IMR-90 (cell line): Measurements from ENCODE around the gene LRRC2. TPM values are rescaled to one million over a fixed set of nuclear protein-coding genes. Genes with fewer than 3 reads are reported as not detected.

Source experiments
- ATAC-seq: fragments of 200-7000 bp; cut with Tn5 transposase; 2 replicates; pipeline ENCODE4 v1.9.1; 2020; ENCODE audit warnings: low read depth, mild to moderate bottlenecking, moderate library complexity
- BruUV-seq: library from RNA; stranded (reverse); fragments of 400-500 nt; replicated peaks from 2 replicates; lab custom pipeline; 2021; lab: Mats Ljungman, UMichigan
- CTCF ChIA-PET: fragments of 300-600 bp; formaldehyde crosslinking; extraction: SDS; loops from one replicate; lab custom pipeline; 2021; ENCODE audit warnings: antibody characterized with exemption; lab: Yijun Ruan, JAX
- POLR2A ChIA-PET: fragments of 300-600 bp; sonication (Branson Sonifier 250); formaldehyde crosslinking; loops from one replicate; lab custom pipeline; 2022; ENCODE audit warnings: antibody characterized with exemption; ENCODE audit not compliant: unreplicated experiment; lab: Charles Lee
- DNase-seq: peaks from one replicate; pipeline ENCODE4 v3.0.0; 2013
- H2AFZ ChIP-seq: replicated peaks from 2 replicates; pipeline ENCODE3; 2013; ENCODE audit warnings: low read length, mild to moderate bottlenecking; ENCODE audit not compliant: poor library complexity
- H2AK5ac ChIP-seq: 2 replicates; pipeline ENCODE4 v1.6.1; 2013; ENCODE audit warnings: low read depth, low read length, inconsistent platforms
- H2AK9ac ChIP-seq: replicated peaks from 2 replicates; pipeline ENCODE3; 2013; ENCODE audit warnings: mild to moderate bottlenecking, low read depth, low read length, moderate library complexity; ENCODE audit not compliant: poor library complexity
- H2BK120ac ChIP-seq: 2 replicates; pipeline ENCODE4 v1.6.1; 2013; ENCODE audit warnings: low read depth, low read length, inconsistent platforms
- H2BK15ac ChIP-seq: 3 replicates; pipeline ENCODE4 v1.6.1; 2013; ENCODE audit warnings: low read depth, low read length, inconsistent platforms
- H2BK20ac ChIP-seq: 2 replicates; pipeline ENCODE4 v1.6.1; 2013; ENCODE audit warnings: low read depth, mild to moderate bottlenecking, inconsistent platforms, low read length, moderate library complexity
- H2BK5ac ChIP-seq: 2 replicates; pipeline ENCODE4 v1.6.1; 2013; ENCODE audit warnings: mild to moderate bottlenecking, low read depth, low read length, inconsistent platforms; ENCODE audit not compliant: poor library complexity, severe bottlenecking
- H3K14ac ChIP-seq: replicated peaks from 2 replicates; pipeline ENCODE4 v1.6.1; 2013; ENCODE audit warnings: low read depth, low read length, inconsistent platforms
- H3K18ac ChIP-seq: 2 replicates; pipeline ENCODE4 v1.6.1; 2013; ENCODE audit warnings: low read depth, low read length, control low read depth
- H3K23ac ChIP-seq: 2 replicates; pipeline ENCODE4 v1.6.1; 2013; ENCODE audit warnings: low read depth, low read length, inconsistent platforms
- H3K27ac ChIP-seq: 2 replicates; pipeline ENCODE4 v1.5.1; 2013; ENCODE audit warnings: mild to moderate bottlenecking, control low read depth, low read length; ENCODE audit not compliant: insufficient read depth
- H3K27me3 ChIP-seq: 2 replicates; pipeline ENCODE4 v1.6.1; 2013; ENCODE audit warnings: low read length; ENCODE audit not compliant: control insufficient read depth, insufficient read depth
- H3K36me3 ChIP-seq: 2 replicates; pipeline ENCODE4 v1.6.1; 2013; ENCODE audit warnings: low read length, mixed read lengths; ENCODE audit not compliant: control insufficient read depth, insufficient read depth
- H3K4ac ChIP-seq: 2 replicates; pipeline ENCODE4 v1.6.1; 2013; ENCODE audit warnings: low read depth, low read length, inconsistent platforms
- H3K4me1 ChIP-seq: 2 replicates; pipeline ENCODE4 v1.6.1; 2013; ENCODE audit warnings: low read length, mixed read lengths; ENCODE audit not compliant: control insufficient read depth, insufficient read depth
- H3K4me2 ChIP-seq: 2 replicates; pipeline ENCODE4 v1.6.1; 2013; ENCODE audit warnings: low read depth, mild to moderate bottlenecking, control low read depth, low read length, moderate library complexity
- H3K4me3 ChIP-seq: 2 replicates; pipeline ENCODE4 v1.5.1; 2013; ENCODE audit warnings: low read depth, mild to moderate bottlenecking, control low read depth, low read length, moderate library complexity; ENCODE audit not compliant: insufficient read depth
- H3K56ac ChIP-seq: 2 replicates; pipeline ENCODE4 v1.6.1; 2013; ENCODE audit warnings: low read length, inconsistent platforms; ENCODE audit not compliant: insufficient read depth; ENCODE audit errors: extremely low read depth
- H3K79me1 ChIP-seq, 2 experiments: 2 replicates each; pipeline ENCODE4 v1.6.1; 2013; ENCODE audit warnings: low read length in 2 of 2, inconsistent platforms in 1 of 2, low read depth in 1 of 2
- H3K9ac ChIP-seq: 2 replicates; pipeline ENCODE4 v1.6.1; 2013; ENCODE audit warnings: low read depth, low read length, control low read depth
- H3K9me1 ChIP-seq: 2 replicates; pipeline ENCODE4 v1.6.1; 2013; ENCODE audit warnings: low read length, inconsistent platforms; ENCODE audit not compliant: insufficient read depth
- H3K9me3 ChIP-seq: 2 replicates; pipeline ENCODE4 v1.6.1; 2013; ENCODE audit warnings: low read length; ENCODE audit not compliant: control insufficient read depth, insufficient read depth
- H4K20me1 ChIP-seq: 2 replicates; pipeline ENCODE4 v1.6.1; 2013; ENCODE audit warnings: low read length, inconsistent platforms; ENCODE audit not compliant: insufficient read depth
- H4K5ac ChIP-seq: 2 replicates; pipeline ENCODE4 v1.6.1; 2013; ENCODE audit warnings: mild to moderate bottlenecking, low read depth, low read length, control low read depth
- H4K8ac ChIP-seq, 2 experiments: 2 replicates each; pipeline ENCODE4 v1.6.1; 2013; ENCODE audit warnings: low read depth in 2 of 2, low read length in 2 of 2, control low read depth in 1 of 2, inconsistent platforms in 1 of 2
- H4K91ac ChIP-seq: 2 replicates; pipeline ENCODE4 v1.6.1; 2013; ENCODE audit warnings: low read depth, low read length, inconsistent platforms; ENCODE audit not compliant: insufficient read depth
- BHLHE40 ChIP-seq: fragments of 150-350 bp; IDR thresholded peaks from 2 replicates; pipeline ENCODE4 v1.6.1; 2016; ENCODE audit warnings: mild to moderate bottlenecking, low read depth, low read length
- CEBPB ChIP-seq: IDR thresholded peaks from 2 replicates; pipeline ENCODE4 v1.6.1; 2012; ENCODE audit warnings: low read depth, low read length, improper control_type of control experiment
- CHD1 ChIP-seq: IDR thresholded peaks from 2 replicates; pipeline ENCODE4 v1.6.1; 2012; ENCODE audit warnings: low read depth, low read length, improper control_type of control experiment
- FOS ChIP-seq: fragments of 150-350 bp; IDR thresholded peaks from 2 replicates; pipeline ENCODE4 v1.6.1; 2016; ENCODE audit warnings: low read depth, low read length
- MAFK ChIP-seq: IDR thresholded peaks from 2 replicates; pipeline ENCODE4 v1.6.1; 2012; ENCODE audit warnings: low read depth, low read length, improper control_type of control experiment
- MAZ ChIP-seq: IDR thresholded peaks from 2 replicates; pipeline ENCODE4 v1.6.1; 2012; ENCODE audit warnings: low read depth, mild to moderate bottlenecking, low read length, improper control_type of control experiment, moderate library complexity, borderline replicate concordance
- MXI1 ChIP-seq: IDR thresholded peaks from 2 replicates; pipeline ENCODE4 v1.6.1; 2012; ENCODE audit warnings: low read depth, mild to moderate bottlenecking, low read length, moderate library complexity, borderline replicate concordance
- NFE2L2 ChIP-seq: fragments of 150-350 bp; IDR thresholded peaks from 2 replicates; pipeline ENCODE4 v1.6.1; 2016; ENCODE audit warnings: low read depth, mild to moderate bottlenecking, low read length
- POLR2A ChIP-seq: IDR thresholded peaks from 2 replicates; pipeline ENCODE4 v1.6.1; 2012; ENCODE audit warnings: mild to moderate bottlenecking, low read depth, low read length
- RAD21 ChIP-seq: IDR thresholded peaks from 2 replicates; pipeline ENCODE4 v1.6.1; 2012; ENCODE audit warnings: low read length, improper control_type of control experiment
- RCOR1 ChIP-seq: IDR thresholded peaks from 2 replicates; pipeline ENCODE4 v1.6.1; 2012; ENCODE audit warnings: mild to moderate bottlenecking, low read length, improper control_type of control experiment; ENCODE audit not compliant: insufficient replicate concordance
- RFX5 ChIP-seq: IDR thresholded peaks from 2 replicates; pipeline ENCODE4 v1.8.0; 2012; ENCODE audit warnings: low read depth, mild to moderate bottlenecking, low read length, moderate library complexity
- SMC3 ChIP-seq: fragments of 150-350 bp; IDR thresholded peaks from 2 replicates; pipeline ENCODE4 v1.6.1; 2016; ENCODE audit warnings: low read depth, mild to moderate bottlenecking, antibody characterized with exemption, low read length, moderate library complexity
- dilution Hi-C: fragments of 300-500 bp; cut with HindIII; formaldehyde crosslinking; loops from one replicate; pipeline ENCODE4 v1.14.3; 2018; ENCODE audit warnings: low sequenced_read_pairs; ENCODE audit not compliant: unreplicated experiment
- in situ Hi-C: fragments of 300-500 bp; cut with MboI; formaldehyde crosslinking; loops from 3 replicates; pipeline ENCODE4 v1.14.3; 2019; ENCODE audit warnings: low sequenced_read_pairs, inconsistent platforms, mixed read lengths
- intact Hi-C: fragments of 100-400 bp; cut with micrococcal nuclease; formaldehyde crosslinking; loops from 2 replicates; pipeline ENCODE4 v1.10.0; 2022
- polyA plus RNA-seq, 3 experiments: library from polyadenylated mRNA; depleted of rRNA; stranded (reverse); fragments of >200 nt; gene quantifications; 2 replicates each; pipeline ENCODE4 v1.2.3, GENCODE V29; 2012; ENCODE audit warnings: low replicate concordance in 1 of 3
- total RNA-seq: library from RNA; depleted of rRNA; stranded (reverse); fragments of >200 nt; gene quantifications from 2 replicates; pipeline ENCODE4 v1.2.3, GENCODE V29; 2012
- TF ChIP-seq, protein P1 (sequence below): conservative IDR thresholded peaks from 2 replicates; pipeline ENCODE4 v1.5.1; 2012; ENCODE audit warnings: mild to moderate bottlenecking, low read depth, low read length, improper control_type of control experiment
- TF ChIP-seq, protein P2 (sequence below): fragments of 150-350 bp; IDR thresholded peaks from 2 replicates; pipeline ENCODE4 v1.6.1; 2016; ENCODE audit warnings: low read depth, mild to moderate bottlenecking, low read length, moderate library complexity, borderline replicate concordance
- TF ChIP-seq, protein P3 (sequence below): fragments of 150-350 bp; IDR thresholded peaks from 2 replicates; pipeline ENCODE4 v1.6.1; 2017; ENCODE audit warnings: mild to moderate bottlenecking, antibody characterized with exemption, low read length, low read depth

LRRC2 gene
- total and polyA plus RNA-seq, 2 of the 4 experiments (the other 2 are of a cell fraction), result 2.9 to 4.1 TPM

DNA sequence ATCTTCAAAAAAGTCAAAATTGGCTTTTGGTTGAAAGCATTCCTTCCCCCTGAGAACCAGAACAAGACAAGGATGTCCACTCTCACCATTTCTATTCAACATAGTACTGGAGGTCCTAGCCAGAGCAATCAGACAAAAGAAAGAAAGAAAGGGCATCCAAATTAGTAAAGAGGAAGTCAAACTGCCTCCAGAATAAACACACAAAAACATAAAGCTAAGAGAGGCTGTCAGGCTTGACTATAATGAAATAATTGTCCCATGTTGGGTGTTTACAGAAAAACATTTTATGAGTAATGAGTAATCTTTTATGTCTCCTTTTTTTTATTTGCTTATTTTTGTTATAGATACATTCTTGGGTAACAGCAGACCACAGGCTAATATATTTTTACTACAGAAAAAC is 27.9 kb upstream of the LRRC2 start:
- ChIA-PET POLR2A (no interaction called here), CTCF (interaction anchor here (0.6 to 0.9 kb wide), 2 partner anchors 9 to 106 kb away, joined by 3 to 4 read pairs; no protein-coding TSS in a partner anchor)
- no peaks in the 10 kb centered on the region for H3K36me3 ChIP-seq
- H3K27me3 ChIP-seq, result peaks cover 6% of the 10 kb centered on the region; the same call in 1 of the 2 replicates
- no peak overlapping the region for H3K14ac ChIP-seq
- no peak overlapping the region for H3K27ac ChIP-seq
- H2AK9ac ChIP-seq, result no peak overlapping the region
- H4K20me1 ChIP-seq, result no peaks in the 10 kb centered on the region
- H3K23ac ChIP-seq, result no peak overlapping the region
- no peaks in the 10 kb centered on the region for H3K4me1 ChIP-seq
- DNase-seq, result no peak
- in situ Hi-C loops (no loop called here), dilution Hi-C loops (no loop called here), intact Hi-C loops (no loop called here)
- no peak overlapping the region for H3K9ac ChIP-seq
- H3K4me2 ChIP-seq, result no peak overlapping the region
- H2AK5ac ChIP-seq, result no peak overlapping the region
- no peak overlapping the region for H3K56ac ChIP-seq
- no peak overlapping the region for H3K4me3 ChIP-seq
- H2BK120ac ChIP-seq, result no peak overlapping the region
- TF ChIP-seq, protein P1, sequence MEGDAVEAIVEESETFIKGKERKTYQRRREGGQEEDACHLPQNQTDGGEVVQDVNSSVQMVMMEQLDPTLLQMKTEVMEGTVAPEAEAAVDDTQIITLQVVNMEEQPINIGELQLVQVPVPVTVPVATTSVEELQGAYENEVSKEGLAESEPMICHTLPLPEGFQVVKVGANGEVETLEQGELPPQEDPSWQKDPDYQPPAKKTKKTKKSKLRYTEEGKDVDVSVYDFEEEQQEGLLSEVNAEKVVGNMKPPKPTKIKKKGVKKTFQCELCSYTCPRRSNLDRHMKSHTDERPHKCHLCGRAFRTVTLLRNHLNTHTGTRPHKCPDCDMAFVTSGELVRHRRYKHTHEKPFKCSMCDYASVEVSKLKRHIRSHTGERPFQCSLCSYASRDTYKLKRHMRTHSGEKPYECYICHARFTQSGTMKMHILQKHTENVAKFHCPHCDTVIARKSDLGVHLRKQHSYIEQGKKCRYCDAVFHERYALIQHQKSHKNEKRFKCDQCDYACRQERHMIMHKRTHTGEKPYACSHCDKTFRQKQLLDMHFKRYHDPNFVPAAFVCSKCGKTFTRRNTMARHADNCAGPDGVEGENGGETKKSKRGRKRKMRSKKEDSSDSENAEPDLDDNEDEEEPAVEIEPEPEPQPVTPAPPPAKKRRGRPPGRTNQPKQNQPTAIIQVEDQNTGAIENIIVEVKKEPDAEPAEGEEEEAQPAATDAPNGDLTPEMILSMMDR, result no peak
- TF ChIP-seq BHLHE40 (no peak), MXI1 (no peak), MAFK (no peak), FOS (no peak), NFE2L2 (no peak), CEBPB (no peak), SMC3 (no peak), RFX5 (no peak), RCOR1 (no peak), POLR2A (no peak), MAZ (no peak), CHD1 (no peak), RAD21 (no peak)
- TF ChIP-seq, protein P2, sequence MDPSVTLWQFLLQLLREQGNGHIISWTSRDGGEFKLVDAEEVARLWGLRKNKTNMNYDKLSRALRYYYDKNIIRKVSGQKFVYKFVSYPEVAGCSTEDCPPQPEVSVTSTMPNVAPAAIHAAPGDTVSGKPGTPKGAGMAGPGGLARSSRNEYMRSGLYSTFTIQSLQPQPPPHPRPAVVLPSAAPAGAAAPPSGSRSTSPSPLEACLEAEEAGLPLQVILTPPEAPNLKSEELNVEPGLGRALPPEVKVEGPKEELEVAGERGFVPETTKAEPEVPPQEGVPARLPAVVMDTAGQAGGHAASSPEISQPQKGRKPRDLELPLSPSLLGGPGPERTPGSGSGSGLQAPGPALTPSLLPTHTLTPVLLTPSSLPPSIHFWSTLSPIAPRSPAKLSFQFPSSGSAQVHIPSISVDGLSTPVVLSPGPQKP, result no peak
- TF ChIP-seq, protein P3, sequence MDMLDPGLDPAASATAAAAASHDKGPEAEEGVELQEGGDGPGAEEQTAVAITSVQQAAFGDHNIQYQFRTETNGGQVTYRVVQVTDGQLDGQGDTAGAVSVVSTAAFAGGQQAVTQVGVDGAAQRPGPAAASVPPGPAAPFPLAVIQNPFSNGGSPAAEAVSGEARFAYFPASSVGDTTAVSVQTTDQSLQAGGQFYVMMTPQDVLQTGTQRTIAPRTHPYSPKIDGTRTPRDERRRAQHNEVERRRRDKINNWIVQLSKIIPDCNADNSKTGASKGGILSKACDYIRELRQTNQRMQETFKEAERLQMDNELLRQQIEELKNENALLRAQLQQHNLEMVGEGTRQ, result no peak
- H4K91ac ChIP-seq, result no peak overlapping the region
- H3K9me1 ChIP-seq, result no peaks in the 10 kb centered on the region
- ATAC-seq, result no peak
- no peaks in the 10 kb centered on the region for H3K79me1 ChIP-seq
- no peak overlapping the region for H3K18ac ChIP-seq
- H3K4ac ChIP-seq, result no peak overlapping the region
- H2BK20ac ChIP-seq, result no peak overlapping the region
- no peak overlapping the region for H4K5ac ChIP-seq
- no TSS peak for BruUV-seq
- no peak overlapping the region for H2BK15ac ChIP-seq
- H2BK5ac ChIP-seq, result no peak overlapping the region
- H4K8ac ChIP-seq, result no peak overlapping the region
- H2AFZ ChIP-seq, result no peak overlapping the region
- no peaks in the 10 kb centered on the region for H3K9me3 ChIP-seq
